Esophagus squamous epithelium (tissue), 5 donors: ENCODE data around the gene PSAT1. TPM values are rescaled to one million over a fixed set of nuclear protein-coding genes. Genes with fewer than 3 reads are reported as not detected.

Experiments
- DNase-seq: peaks from one replicate; lab custom pipeline; 2025; lab: John Stamatoyannopoulos, UW
- H3K27ac ChIP-seq, 4 donors: fragments of 200-600 bp; sonication (generic); one replicate each; pipeline ENCODE4 v1.5.1; 2016 to 2019; ENCODE audit warnings: mild to moderate bottlenecking in 1 of 4
- H3K27me3 ChIP-seq, 4 donors: fragments of 200-600 bp; sonication (generic); 1 replicate in 3 of 4; 2 replicates in 1 of 4; pipeline versions ENCODE4 v1.5.1 to v1.6.0; 2017 to 2021; ENCODE audit warnings: antibody characterized with exemption in 1 of 4
- H3K36me3 ChIP-seq, 3 donors: fragments of 200-600 bp; sonication (generic); one replicate each; pipeline ENCODE4 v1.5.1; 2016 to 2019
- H3K4me1 ChIP-seq, 3 donors: fragments of 200-600 bp; sonication (generic); one replicate each; pipeline ENCODE4 v1.5.1; 2017 to 2019
- H3K4me3 ChIP-seq, 4 donors: fragments of 200-600 bp; sonication (generic); 1 replicate in 3 of 4; 2 replicates in 1 of 4; pipeline ENCODE4 v1.5.1; 2016 to 2019; ENCODE audit warnings: mild to moderate bottlenecking in 2 of 4, moderate library complexity in 1 of 4
- H3K9me3 ChIP-seq, 3 donors: fragments of 200-600 bp; sonication (generic); one replicate each; pipeline ENCODE4 v1.5.1; 2016 to 2019
- CTCF ChIP-seq, 6 experiments: fragments of 450-650 bp in 4 of 6; fragments of 200-600 bp in 2 of 6; sonication (generic) in 2 of 6; IDR thresholded peaks; one replicate each; pipeline ENCODE4 v1.5.1; 2016 to 2019; ENCODE audit warnings: antibody characterized with exemption in 6 of 6, mild to moderate bottlenecking in 4 of 6, moderate library complexity in 4 of 6
- POLR2A ChIP-seq, 4 donors: fragments of 450-650 bp; IDR thresholded peaks; one replicate each; pipeline ENCODE4 v1.6.1; 2017; ENCODE audit warnings: antibody characterized with exemption in 4 of 4, mild to moderate bottlenecking in 4 of 4, moderate library complexity in 3 of 4
- WGBS, 2 donors: methylation state at CpG; one replicate each; pipeline ENCODE4 v1.1.5; 2018; 5-methylcytosine and 5-hydroxymethylcytosine counted together
- intact Hi-C: fragments of 100-400 bp; cut with DNase I; formaldehyde crosslinking; loops from one replicate; pipeline ENCODE4 v1.15.0; 2022
- total RNA-seq, 4 donors: library from RNA; depleted of rRNA; stranded (reverse); fragments of >200 nt; gene quantifications; one replicate each; pipeline ENCODE4 v1.1.0, GENCODE V29; 2016
- donor health status: DM: yes; HTN: yes; CAD: no.

Gene PSAT1
- total RNA-seq, 4 donors from 2014 or later = 16.2 to 76.1 (median 37.8) TPM

DNA sequence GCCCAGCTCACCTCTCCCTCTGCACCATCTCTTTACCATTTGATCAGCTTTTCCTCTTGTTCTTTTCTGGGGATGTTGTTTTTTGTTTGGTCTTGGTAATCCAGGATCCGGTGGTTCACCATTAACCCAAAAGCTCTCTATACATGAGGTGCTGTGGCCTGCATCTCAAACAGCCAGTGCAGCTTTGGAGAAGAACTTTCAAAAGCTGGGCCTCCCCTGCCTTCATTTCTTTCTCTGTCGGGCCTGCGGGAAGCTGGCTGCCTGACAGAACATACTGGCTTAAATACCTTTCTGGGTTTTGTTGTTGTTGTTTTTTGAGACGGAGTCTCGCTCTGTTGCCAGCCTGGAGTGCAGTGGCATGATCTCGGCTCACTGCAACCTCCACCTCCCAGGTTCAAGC is 12.1 kb downstream of the PSAT1 start:
- peaks cover 0 to 80% (median 0%) of the 10 kb centered on the region in 3 donors for H3K36me3 ChIP-seq
- TF ChIP-seq CTCF (IDR thresholded peaks at IDR 0.05) (no peak), POLR2A (IDR thresholded peaks at IDR 0.05) (no peak)
- WGBS, 2 donors = 83 to 91% methylated on average over 6 of the region's 6 CpGs

DNA sequence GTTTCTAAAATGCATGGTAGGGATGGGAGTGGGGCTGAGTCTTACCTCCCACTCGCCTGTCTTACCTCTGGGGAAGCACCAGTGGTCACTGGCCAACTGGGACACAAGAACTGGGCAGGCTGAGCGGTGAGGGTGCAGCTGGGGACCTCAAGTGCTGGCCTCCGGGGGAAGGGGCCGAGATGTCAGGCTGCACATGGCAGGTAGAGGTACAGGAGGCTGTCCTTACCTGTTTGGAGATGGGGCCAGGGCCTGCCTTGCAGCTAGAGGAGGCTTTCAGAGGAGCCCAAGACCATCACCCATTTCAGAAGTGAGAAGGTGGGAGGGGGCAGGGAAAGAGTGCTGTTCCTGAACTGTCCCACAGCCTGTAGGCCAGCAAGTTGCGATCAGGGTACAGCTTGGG is 14.2 kb downstream of the PSAT1 start:
- 40 to 100% methylated on average over 1 of the region's 5 CpGs for WGBS, 2 donors
- Histone ChIP-seq H3K27me3 (no peaks in the 10 kb centered on the region), H3K36me3 (peaks cover 0 to 69% (median 0%) of the 10 kb centered on the region in 3 donors), H3K4me3 (no peak overlapping the region), H3K9me3 (no peaks in the 10 kb centered on the region), H3K4me1 (no peaks in the 10 kb centered on the region), H3K27ac (no peak overlapping the region)
- intact Hi-C loops = no loop called here
- TF ChIP-seq POLR2A (IDR thresholded peaks at IDR 0.05) (no peak), CTCF (IDR thresholded peaks at IDR 0.05) (no peak)
- DNase-seq = no peak

More for the DNA sequence above, 12.1 kb downstream of the PSAT1 start:
- Histone ChIP-seq H3K27ac (no peak overlapping the region), H3K4me3 (no peak overlapping the region), H3K27me3 (no peaks in the 10 kb centered on the region), H3K4me1 (no peaks in the 10 kb centered on the region), H3K9me3 (no peaks in the 10 kb centered on the region)
- intact Hi-C loops = no loop called here
- no peak for DNase-seq

- no peak overlapping the region for H3K27ac ChIP-seq
- DNase-seq = no peak
- no peaks in the 10 kb centered on the region for H3K9me3 ChIP-seq
- no peaks in the 10 kb centered on the region for H3K27me3 ChIP-seq
- intact Hi-C loops = no loop called here
- H3K36me3 ChIP-seq = peaks cover 0 to 69% (median 0%) of the 10 kb centered on the region in 3 donors
- H3K4me3 ChIP-seq = no peak overlapping the region
- TF ChIP-seq CTCF (IDR thresholded peaks at IDR 0.05) (no peak), POLR2A (IDR thresholded peaks at IDR 0.05) (no peak)
- no peaks in the 10 kb centered on the region for H3K4me1 ChIP-seq
- 71% methylated on average over 9 of the region's 9 CpGs for WGBS, 2 donors
Observed at GRCh38 chr9:78311886-78312524, 15.1 kb downstream of the PSAT1 start.

GRCh38 chr9:78314550-78314949 is 17.6 kb downstream of the PSAT1 start:
- no peak for DNase-seq
- H3K4me3 ChIP-seq = no peak overlapping the region
- no peaks in the 10 kb centered on the region for H3K27me3 ChIP-seq
- peaks cover 0 to 71% (median 5%) of the 10 kb centered on the region in 3 donors for H3K36me3 ChIP-seq
- no peaks in the 10 kb centered on the region for H3K9me3 ChIP-seq
- H3K4me1 ChIP-seq = no peaks in the 10 kb centered on the region
- H3K27ac ChIP-seq = no peak overlapping the region
- WGBS, 2 donors = 100% methylated on average over 2 of the region's 5 CpGs; no CpG with 5 or more reads in 1 of the 2 donors
- TF ChIP-seq CTCF (IDR thresholded peaks at IDR 0.05) (no peak), POLR2A (IDR thresholded peaks at IDR 0.05) (no peak)
- intact Hi-C loops = no loop called here

GRCh38 chr9:78314953-78315870 is 18.3 kb downstream of the PSAT1 start:
- H3K9me3 ChIP-seq = no peaks in the 10 kb centered on the region
- no peak for TF ChIP-seq CTCF (IDR thresholded peaks at IDR 0.05)
- TF ChIP-seq POLR2A (IDR thresholded peaks at IDR 0.05) = no peak
- 64 to 69% methylated on average over 4 to 8 of the region's 8 CpGs for WGBS, 2 donors
- H3K4me3 ChIP-seq = no peak overlapping the region
- no peak for DNase-seq
- H3K27ac ChIP-seq = no peak overlapping the region
- no peaks in the 10 kb centered on the region for H3K4me1 ChIP-seq
- H3K27me3 ChIP-seq = no peaks in the 10 kb centered on the region
- peaks cover 0 to 71% (median 5%) of the 10 kb centered on the region in 3 donors for H3K36me3 ChIP-seq
- intact Hi-C loops = no loop called here
